Mucosa of stomach (tissue), 1 donor: ENCODE measurements around the gene POLR2L.

ENCODE experiments used
- H3K27me3 ChIP-seq: one replicate; pipeline ENCODE4 v1.7.0; 2013; ENCODE audit warnings: mild to moderate bottlenecking, low read length; ENCODE audit not compliant: control insufficient read depth, insufficient read depth
- H3K36me3 ChIP-seq: one replicate; pipeline ENCODE4 v1.7.0; 2013; ENCODE audit warnings: low read length; ENCODE audit not compliant: control insufficient read depth, insufficient read depth
- H3K4me1 ChIP-seq: one replicate; pipeline ENCODE4 v1.7.0; 2013; ENCODE audit warnings: mild to moderate bottlenecking, low read length; ENCODE audit not compliant: control insufficient read depth, insufficient read depth
- H3K4me3 ChIP-seq: one replicate; pipeline ENCODE4 v1.7.0; 2013; ENCODE audit warnings: low read length
- H3K9ac ChIP-seq: one replicate; pipeline ENCODE4 v1.7.0; 2013; ENCODE audit warnings: mild to moderate bottlenecking, low read length, moderate library complexity
- H3K9me3 ChIP-seq: one replicate; pipeline ENCODE4 v1.7.0; 2013; ENCODE audit warnings: mild to moderate bottlenecking, low read length, moderate library complexity; ENCODE audit not compliant: control insufficient read depth
- donor health status: Pancreatic carcinoma.

Gene POLR2L

DNA sequence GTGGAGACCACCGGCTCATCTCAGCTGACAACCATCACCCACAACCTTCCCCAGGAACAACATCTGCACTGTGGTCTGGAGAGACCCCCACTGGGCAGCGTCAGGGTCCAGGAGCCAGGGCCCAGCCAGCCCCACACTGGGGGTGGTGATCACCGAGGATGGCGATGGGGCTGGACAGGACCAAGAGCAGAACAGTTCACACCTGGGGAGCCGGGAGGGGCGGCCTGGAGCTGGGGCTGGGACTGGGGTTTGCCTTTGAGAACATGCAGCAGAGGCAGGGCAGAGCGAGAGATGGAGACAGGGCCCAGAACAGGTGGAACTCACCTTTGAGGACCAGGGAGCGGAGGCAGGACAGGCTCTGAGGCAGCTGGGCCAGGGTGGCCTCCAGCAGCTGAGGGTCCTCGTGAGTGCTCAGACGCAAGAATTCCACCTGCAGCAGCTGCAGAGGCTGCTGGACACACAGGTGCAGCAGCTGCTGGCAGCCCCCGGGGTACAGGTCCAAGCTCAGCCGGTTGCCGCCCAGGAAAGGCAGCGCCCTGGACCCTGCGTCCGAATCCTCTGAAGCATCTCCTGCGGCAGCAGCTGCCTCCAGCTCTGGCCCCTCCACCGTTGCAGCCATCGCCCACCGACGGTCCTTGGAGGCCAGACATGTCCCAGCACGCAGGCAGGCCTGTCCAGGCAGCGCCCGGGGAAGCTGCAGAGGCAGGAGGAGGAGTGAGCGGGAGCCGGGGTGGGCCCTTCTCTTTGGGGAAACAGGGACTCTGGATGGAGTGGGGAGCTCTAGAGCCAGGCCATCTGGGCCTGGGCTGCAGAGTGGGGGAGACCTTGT lies 38.3 kb downstream of the POLR2L start:
- Histone ChIP-seq H3K27me3 (no peaks in the 10 kb centered on the region), H3K4me3 (peak overlapping the region; percentile 22), H3K9ac (peak overlapping the region; percentile 71), H3K36me3 (no peaks in the 10 kb centered on the region), H3K9me3 (no peaks in the 10 kb centered on the region), H3K4me1 (peaks cover 21% of the 10 kb centered on the region)

DNA sequence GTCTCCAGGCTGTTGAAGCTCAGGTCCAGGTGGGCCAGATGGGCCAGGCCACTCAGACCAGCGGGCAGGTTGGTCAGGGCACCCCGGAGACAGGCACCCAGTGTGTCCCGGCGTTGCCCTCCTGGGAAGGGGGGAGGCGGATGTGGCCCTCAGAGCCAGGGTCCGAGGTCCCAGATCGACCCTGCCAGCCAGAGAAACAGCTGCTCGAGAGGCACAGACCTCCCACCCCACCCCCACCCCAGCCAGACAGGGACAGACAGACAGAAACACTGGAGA lies 38.9 kb downstream of the POLR2L start:
- H3K27me3 ChIP-seq, result no peaks in the 10 kb centered on the region
- no peak overlapping the region for H3K4me3 ChIP-seq
- peak overlapping the region; percentile 39 for H3K9ac ChIP-seq
- no peaks in the 10 kb centered on the region for H3K36me3 ChIP-seq
- H3K9me3 ChIP-seq, result no peaks in the 10 kb centered on the region
- peaks cover 16% of the 10 kb centered on the region for H3K4me1 ChIP-seq

DNA sequence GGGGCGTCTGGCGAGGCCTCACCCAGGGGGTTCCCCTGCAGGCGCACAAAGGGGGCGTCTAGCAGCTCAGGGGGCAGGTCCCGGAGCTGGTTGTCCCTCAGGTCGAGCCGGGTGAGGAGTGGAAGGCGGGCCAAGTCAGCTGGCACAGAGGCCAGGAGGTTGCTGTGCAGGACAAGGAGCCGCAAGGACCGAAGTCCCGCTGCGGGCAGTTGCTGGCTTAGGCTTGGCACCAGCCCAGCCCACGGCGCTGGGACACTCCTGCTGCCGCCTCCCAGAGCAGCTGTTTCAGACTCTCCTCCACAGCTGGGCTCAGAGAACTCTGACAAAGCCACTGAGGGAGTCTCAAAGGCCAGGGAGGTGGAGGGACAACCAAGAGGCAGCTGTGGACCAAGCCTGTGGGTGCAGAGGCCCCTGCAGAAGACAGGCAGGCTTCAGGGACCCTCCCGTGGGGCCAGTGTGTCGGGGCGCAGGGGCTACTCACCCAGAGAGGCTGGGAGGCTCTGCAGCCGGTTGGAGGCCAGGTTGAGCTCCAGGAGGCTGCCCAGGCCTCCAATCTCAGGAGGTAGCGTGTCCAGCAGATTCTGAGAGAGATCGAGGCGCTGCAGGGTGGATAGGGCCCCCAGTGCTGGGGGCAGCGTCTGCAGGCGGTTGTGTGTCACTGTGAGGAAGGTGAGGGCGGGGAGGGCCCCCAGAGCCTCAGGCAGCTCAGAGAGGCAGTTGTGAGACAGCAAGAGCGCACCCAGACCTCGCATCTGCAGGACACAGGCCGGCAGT lies 39.4 kb downstream of the POLR2L start:
- Histone ChIP-seq H3K4me3 (no peak overlapping the region), H3K36me3 (no peaks in the 10 kb centered on the region), H3K9me3 (no peaks in the 10 kb centered on the region), H3K27me3 (no peaks in the 10 kb centered on the region), H3K4me1 (peaks cover 16% of the 10 kb centered on the region), H3K9ac (no peak overlapping the region)

DNA sequence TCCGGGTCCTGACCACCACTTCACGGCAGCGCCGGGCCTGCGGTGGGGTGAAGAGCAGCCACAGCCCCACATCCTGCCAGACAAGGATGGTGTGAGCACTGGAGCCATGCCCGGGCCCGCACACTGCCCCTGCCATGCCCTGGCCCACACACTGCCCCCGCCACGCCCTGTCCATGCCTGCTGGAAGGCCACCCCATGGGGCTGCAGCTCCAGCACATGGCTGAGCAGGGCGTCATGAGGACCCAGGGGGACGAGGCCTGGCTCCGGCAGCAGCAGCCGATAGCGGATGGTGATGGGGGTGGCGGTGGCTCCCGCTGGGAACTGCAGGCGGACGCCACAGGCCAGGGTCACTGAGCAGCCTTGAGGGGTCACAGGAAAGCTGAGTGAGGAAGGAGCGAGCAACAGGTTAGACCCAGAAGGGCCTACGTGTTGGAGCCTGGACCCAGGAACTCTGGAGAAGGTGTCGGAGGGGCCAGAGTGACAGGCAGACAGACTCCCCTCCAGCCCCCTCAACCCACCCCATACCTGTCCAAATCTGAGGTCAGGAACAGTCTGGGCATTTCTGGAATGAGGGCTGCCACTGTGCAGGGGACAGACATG lies 40.2 kb downstream of the POLR2L start:
- no peak overlapping the region for H3K9ac ChIP-seq
- no peaks in the 10 kb centered on the region for H3K9me3 ChIP-seq
- H3K4me1 ChIP-seq, result peaks cover 22% of the 10 kb centered on the region
- H3K36me3 ChIP-seq, result no peaks in the 10 kb centered on the region
- no peak overlapping the region for H3K4me3 ChIP-seq
- no peaks in the 10 kb centered on the region for H3K27me3 ChIP-seq

- Histone ChIP-seq H3K9ac (no peak overlapping the region), H3K36me3 (no peaks in the 10 kb centered on the region), H3K4me1 (peaks cover 30% of the 10 kb centered on the region), H3K9me3 (no peaks in the 10 kb centered on the region), H3K27me3 (no peaks in the 10 kb centered on the region), H3K4me3 (no peak overlapping the region)
These were observed 41.1 kb downstream of the POLR2L start for GRCh38 chr11:801097-801780.

DNA sequence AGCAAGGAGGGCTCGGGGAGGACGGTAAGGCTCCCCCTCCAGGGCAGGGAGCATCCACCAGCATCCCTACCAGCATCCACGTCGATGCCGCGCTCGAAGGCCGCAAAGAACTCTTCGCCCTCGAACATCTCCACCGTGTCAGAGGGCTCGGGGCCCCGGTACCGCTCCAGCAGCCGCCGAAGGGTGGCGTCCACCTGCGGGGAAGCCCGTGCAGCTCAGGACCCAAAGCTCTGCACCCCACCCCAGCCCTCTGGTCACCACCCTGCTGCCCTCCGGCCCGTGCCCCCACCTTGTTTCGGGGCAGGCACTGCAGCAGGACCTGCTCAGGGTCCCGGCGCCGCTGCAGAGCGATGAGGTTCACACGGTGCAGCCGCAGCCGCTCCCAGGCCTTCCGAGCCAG lies 41.9 kb downstream of the POLR2L start:
- no peak overlapping the region for H3K9ac ChIP-seq
- peaks cover 34% of the 10 kb centered on the region for H3K4me1 ChIP-seq

GRCh38 chr11:799641-800316 lies 42.5 kb downstream of the POLR2L start:
- Histone ChIP-seq H3K9ac (no peak overlapping the region), H3K27me3 (no peaks in the 10 kb centered on the region), H3K9me3 (no peaks in the 10 kb centered on the region), H3K36me3 (no peaks in the 10 kb centered on the region), H3K4me1 (peaks cover 41% of the 10 kb centered on the region), H3K4me3 (no peak overlapping the region)

More for the DNA sequence above, 41.9 kb downstream of the POLR2L start:
- Histone ChIP-seq H3K9me3 (no peaks in the 10 kb centered on the region), H3K27me3 (no peaks in the 10 kb centered on the region), H3K4me3 (no peak overlapping the region), H3K36me3 (no peaks in the 10 kb centered on the region)

- H3K4me3 ChIP-seq, result peak within 1 kb of the TSS; percentile 35
- H3K4me1 ChIP-seq, result peaks cover 29% of the 10 kb centered on the region
- H3K9me3 ChIP-seq, result no peaks in the 10 kb centered on the region
- no peaks in the 10 kb centered on the region for H3K36me3 ChIP-seq
- peak within 1 kb of the TSS; percentile 65 for H3K9ac ChIP-seq
- H3K27me3 ChIP-seq, result no peaks in the 10 kb centered on the region
These were observed 44.1 kb downstream of the POLR2L start, which contains the start of gene SLC25A22 for GRCh38 chr11:798093-798713. Gene SLC25A22, minus strand, starts transcription at chr11:798281. Its CDS starts 3,275 bp downstream, at chr11:795006.

- H3K4me1 ChIP-seq, result peaks cover 29% of the 10 kb centered on the region
These were observed 44.8 kb downstream of the POLR2L start for GRCh38 chr11:797296-798092.

GRCh38 chr11:796565-797295 lies 45.6 kb downstream of the POLR2L start:
- Histone ChIP-seq H3K36me3 (no peaks in the 10 kb centered on the region), H3K9me3 (no peaks in the 10 kb centered on the region), H3K4me1 (peaks cover 29% of the 10 kb centered on the region), H3K27me3 (no peaks in the 10 kb centered on the region), H3K4me3 (peak overlapping the region; percentile 73), H3K9ac (peak overlapping the region; percentile 65)

More at GRCh38 chr11:797296-798092, 44.8 kb downstream of the POLR2L start:
- no peaks in the 10 kb centered on the region for H3K36me3 ChIP-seq
- peak overlapping the region; percentile 35 for H3K4me3 ChIP-seq
- H3K9ac ChIP-seq, result peak overlapping the region; percentile 65
- no peaks in the 10 kb centered on the region for H3K27me3 ChIP-seq
- no peaks in the 10 kb centered on the region for H3K9me3 ChIP-seq
